Glomerular visceral epithelial cell (primary cell): ENCODE data around the gene SDHAF3.
"Not testable (repeated sequence)": the region's sequence is repeated elsewhere in the genome, so short reads cannot be mapped to it uniquely, and the experiment has no call there.

Source experiments
- DNase-seq: peaks from one replicate; pipeline ENCODE4 v3.0.0-alpha.2; 2016; ENCODE audit errors: extremely low spot score

SDHAF3 gene

DNA sequence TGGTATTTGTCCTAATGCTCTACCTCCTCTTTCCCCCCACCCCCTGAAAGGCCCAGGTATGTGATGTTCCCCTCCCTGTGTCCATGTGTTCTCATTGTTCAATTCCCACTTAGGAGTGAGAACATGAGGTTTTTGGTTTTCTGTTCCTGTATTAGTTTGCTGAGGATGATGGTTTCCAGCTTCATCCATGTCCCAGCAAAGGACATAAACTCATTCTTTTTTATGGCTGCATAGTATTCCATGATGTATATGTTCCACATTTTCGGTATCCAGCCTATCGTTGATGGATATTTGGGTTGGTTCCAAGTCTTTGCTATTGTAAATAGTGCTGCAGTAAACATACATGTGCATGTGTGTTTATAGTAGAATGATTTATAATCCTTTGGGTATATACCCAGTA, 5.6 kb downstream of the SDHAF3 start:
- not testable (repeated sequence) for DNase-seq

DNA sequence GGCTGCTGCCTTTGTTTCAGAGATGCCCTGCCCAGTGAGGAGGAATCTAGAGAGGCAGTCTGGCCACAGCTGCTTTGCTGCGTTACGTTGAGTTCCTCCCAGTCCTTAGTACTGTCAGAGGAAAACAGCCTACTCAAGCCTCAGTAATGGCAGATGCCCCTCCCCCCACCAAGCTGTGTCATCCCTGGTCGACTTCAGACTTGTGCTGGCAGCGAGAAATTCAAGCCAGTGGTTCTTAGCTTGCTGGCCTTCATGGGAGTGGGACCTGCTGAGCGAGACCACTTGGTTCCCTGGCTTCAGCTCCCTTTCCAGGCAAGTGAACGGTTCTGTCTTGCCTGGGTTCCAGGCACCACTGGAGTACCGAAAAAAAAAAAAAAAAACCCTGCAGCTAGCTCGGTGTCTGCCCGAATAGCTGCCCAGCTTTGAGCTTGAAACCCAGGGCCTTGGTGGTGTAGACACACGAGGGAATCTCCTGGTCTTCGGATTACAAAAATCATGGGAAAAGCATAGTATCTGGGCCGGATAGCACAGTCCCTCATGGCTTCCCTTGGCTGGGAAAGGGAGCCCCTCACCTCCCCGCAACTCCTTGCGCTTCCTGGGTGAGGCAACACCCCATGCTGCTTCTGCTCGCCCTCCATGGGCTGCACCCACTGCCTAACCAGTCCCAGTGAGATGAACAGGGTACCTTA, 9.1 kb downstream of the SDHAF3 start:
- DNase-seq, result no peak

DNA sequence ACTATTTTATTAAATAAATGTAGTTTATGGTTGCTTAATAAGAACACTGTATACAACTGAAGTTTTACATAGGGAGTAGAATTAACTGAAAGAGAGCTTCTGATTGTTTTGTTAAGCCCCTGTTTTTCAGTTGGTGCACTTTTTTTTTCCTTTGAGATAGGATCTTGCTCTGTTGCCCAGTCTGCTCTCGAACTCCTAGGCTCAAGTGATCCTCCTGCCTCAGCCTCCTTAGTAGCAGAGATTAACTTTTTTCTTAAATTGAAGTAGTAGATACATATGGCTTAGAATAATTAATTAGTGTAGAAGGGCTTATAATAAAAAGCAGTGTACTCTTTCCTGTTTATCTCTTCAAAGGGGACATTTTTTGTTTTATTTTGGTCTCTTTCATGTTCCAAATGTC, 11.2 kb downstream of the SDHAF3 start:
- DNase-seq, result no peak

DNA sequence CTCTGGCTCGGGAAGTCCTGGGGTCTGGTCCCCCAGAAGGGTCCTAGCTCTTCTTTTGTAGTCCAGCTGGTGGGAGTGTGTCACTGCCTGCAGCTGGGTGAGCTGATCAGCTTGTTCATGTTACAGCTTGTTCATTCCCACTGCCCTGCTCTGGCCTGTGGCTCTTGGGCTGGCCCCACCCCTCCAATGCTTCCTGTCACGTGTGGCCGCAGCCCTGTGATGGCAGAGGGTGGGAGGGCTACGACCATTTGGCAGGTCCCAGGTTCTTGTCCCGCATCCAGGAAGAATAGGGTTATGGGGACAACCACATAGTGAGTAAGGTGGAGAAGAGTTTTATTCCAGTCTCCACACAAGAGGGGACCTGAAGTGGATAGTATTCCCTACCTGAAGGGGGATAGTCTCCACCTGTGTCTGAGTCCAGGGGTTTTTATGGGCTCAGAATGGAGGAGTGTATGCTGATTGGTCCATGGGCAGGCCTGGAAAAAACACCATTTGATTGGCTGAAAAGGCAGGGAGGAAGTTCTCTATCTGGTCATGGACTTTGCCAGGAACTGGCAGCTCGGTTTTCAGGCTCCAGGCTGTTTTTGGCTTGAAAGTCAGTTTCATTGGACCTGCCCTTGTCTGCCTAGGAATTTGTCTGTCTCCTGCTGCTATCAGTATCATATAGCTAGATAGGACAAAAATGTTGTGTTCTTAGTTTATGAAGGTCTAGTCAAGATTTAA, 13.1 kb downstream of the SDHAF3 start:
- DNase-seq, result no peak

DNA sequence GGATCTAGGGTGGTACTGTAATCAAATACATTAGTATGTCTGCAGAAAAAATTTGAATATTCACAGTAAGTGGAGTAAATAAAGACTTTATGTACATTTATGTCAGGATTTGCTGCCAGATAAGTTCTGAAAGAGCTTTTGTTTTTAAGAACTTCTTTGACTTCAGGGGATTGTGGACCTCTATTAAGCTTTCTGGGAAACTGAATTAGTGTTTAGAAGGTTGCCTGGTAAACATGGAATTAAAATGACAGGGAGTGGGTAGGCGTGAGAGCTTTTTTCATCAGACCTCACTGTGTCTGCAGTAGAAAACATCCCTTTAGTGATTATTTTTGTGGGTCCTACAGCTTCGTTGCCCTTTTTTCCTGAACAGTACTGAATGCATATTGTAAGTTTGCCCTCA, 15.7 kb downstream of the SDHAF3 start:
- DNase-seq, result no peak

DNA sequence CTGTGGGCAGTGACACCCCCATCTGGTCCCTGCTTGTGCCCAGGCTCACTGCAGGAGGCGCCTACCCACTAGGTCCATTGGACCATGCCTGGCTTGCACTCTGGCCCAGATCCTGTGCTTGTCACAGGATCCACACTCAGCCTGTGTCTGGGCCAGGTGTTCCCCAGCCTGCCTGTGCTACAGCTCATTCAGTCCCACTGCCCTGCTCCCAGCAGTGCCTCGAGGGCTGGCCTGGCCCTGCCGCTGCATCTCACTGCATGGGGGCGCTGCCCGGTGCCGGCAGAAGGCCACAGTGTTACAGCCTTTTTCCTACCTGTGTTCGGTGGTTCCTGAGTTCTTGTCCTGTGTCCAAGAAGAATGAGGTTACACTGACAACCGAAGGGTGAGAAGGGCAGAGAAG, 21.3 kb downstream of the SDHAF3 start:
- no peak for DNase-seq

DNA sequence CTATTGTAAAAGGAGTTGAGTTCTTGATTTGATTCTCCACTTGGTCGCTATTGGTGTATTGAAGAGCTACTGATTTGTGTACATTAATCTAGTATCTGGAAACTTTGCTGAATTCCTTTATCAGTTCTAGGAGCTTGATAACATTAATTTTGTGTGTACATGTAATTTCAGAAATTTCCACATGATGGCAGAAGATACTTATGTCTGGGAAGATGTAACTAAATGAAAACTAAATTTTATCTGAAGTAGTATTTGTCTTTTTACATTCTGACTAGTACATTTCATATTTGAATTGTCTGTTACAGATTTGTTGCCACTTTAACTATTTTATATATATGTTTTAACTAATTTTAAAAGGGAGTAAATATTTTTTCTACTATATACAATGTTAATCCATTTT, 27.6 kb downstream of the SDHAF3 start:
- peak; percentile 15 for DNase-seq

DNA sequence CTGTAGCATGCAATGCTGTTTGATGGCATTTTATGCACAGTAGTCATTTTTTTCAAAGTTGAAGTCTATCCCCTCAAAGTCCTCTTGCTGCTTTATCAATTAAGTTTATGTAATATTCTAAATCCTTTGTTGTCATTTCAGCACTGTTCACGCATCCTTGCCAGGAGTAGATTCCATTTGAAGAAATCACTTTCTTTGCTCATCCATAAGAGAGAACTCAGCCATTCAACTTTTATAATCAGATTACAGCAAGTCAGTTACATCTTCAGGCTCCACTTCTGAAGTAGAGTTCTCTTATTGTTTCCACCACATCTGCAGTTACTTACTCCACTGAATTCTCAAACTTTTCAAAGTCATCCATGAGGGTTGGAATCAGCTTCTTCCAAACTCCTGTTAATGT, 32.3 kb downstream of the SDHAF3 start:
- DNase-seq, result no peak

DNA sequence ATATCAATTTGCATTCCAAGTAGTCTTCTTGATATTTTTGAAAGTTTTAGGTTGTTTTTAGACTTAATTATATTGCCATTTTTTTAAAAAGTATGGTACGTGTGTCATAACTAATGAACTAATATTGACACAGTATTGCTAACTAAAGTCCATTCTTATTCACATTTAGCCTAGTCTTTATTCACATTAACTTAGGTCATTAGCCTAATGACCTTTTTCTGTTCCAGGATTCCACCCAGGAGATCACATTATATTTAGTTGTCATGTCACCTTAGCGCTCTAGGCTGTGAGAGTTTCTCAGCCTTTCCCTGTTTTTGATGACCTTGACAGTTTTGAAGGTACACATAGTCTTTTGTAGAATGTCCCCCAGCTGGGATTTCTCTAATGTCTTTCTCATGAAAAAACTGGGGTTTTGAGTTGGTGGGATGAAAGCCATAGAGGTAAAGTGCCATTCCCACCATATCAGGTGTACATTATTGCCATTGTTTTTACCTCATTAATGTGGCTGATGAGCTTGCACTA, 38.5 kb downstream of the SDHAF3 start:
- DNase-seq, result no peak

DNA sequence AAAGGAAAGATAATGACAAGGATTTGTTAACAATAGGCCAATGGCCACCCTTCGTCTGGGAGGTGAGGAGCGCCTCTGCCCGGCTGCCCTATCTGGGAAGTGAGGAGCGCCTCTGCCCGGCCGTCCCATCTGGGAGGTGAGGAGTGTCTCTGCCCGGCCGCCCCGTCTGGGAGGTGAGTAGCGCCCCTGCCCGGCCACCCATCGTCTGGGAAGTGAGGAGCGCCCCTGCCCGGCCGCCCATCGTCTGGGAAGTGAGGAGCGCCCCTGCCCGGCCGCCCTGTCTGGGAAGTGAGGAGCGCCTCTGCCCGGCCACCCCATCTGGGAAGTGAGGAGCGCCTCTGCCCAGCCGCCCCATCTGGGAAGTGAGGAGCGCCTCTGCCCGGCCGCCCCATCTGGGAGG, 42.5 kb downstream of the SDHAF3 start:
- not testable (repeated sequence) for DNase-seq

DNA sequence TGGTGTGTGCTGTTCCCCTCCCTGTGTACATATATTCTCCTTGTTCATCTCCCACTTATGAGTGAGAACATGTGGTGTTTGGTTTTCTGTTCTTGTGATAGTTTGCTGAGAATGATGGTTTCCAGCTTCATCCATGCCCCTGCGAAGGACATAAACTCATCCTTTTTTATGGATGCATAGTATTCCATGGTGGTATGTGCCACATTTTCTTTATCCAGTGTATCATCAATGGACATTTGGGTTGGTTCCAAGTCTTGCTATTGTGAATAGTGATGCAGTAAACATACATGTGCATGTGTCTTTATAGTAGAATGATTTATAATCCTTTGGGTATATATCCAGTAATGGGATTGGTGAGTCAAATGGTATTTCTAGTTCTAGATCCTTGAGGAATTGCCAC, 44.1 kb downstream of the SDHAF3 start:
- not testable (repeated sequence) for DNase-seq

DNA sequence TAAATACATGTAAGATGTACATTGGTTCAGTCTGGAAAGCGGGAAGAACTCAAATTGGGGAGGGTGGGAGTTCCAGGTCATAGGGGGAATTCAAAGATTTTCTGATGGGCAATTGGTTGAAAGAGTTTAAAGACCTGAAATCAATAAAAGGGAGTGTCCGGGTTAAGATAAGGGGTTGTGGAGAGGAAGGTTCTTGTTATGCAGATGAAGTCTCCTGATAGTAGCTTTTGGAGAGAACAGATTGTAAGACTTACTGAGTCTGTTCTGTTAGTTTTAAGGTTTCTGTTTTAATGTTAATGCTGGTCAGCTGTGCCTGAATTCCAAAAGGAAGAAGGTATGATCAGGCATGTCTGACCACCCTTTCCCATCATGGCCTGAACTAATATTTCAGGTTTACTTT, 48.8 kb downstream of the SDHAF3 start:
- no peak for DNase-seq

DNA sequence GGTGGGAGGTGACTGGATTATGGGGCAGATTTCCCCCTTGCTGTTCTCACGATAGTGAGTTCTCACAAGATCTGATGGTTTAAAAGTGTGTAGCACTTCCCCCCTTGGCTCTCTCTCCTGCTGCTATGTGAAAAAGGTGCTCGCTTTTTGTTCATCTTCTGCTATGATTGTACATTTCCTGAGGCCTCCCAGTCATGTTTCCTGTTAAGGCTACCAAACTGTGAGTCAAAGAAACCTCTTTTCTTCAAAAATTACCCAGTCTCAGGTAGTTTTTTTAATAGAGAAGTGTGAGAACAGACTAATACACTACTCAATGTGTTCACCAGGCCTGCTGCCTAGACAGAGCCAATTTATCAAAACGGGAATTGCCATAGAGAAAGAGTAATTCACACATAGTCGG, 49.7 kb downstream of the SDHAF3 start:
- no peak for DNase-seq

DNA sequence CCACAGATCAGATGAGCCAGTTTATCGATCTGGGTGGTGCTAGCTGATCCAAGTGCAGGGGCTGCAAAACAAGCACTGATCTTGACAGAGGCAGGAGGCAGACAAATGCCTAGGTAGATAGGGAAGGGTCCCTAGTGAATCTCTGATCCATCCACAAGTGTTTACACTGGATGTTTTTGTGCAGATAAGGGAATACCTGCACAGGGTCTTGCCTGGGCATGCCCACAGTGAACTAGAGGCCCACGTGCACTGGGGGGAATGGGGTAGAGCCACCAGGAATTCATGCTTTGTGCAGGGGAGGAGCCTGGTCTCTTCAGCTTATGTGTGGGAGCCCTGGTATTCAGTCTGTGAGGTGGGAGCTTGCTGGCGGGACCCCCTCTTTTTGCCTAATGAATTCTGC, 50.3 kb downstream of the SDHAF3 start:
- DNase-seq, result no peak

DNA sequence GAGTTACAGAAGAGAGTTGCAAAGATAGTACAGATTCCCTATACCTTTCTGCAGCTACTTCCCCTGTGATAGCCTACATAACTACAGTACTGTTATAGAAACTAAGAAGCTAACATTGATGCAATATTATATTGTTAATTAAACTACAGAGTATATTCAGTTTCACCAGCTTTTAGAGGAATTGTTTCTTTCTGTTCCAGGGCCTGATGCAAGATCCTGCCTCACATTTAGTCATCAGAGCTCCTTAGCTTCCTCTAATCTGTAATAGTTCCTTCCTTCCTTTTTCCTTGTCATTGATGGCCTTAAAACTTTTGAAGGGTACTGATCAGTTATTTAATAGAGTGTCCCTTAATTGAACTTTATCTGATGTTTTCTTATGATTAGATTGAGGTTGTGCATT, 56.8 kb downstream of the SDHAF3 start:
- no peak for DNase-seq

DNA sequence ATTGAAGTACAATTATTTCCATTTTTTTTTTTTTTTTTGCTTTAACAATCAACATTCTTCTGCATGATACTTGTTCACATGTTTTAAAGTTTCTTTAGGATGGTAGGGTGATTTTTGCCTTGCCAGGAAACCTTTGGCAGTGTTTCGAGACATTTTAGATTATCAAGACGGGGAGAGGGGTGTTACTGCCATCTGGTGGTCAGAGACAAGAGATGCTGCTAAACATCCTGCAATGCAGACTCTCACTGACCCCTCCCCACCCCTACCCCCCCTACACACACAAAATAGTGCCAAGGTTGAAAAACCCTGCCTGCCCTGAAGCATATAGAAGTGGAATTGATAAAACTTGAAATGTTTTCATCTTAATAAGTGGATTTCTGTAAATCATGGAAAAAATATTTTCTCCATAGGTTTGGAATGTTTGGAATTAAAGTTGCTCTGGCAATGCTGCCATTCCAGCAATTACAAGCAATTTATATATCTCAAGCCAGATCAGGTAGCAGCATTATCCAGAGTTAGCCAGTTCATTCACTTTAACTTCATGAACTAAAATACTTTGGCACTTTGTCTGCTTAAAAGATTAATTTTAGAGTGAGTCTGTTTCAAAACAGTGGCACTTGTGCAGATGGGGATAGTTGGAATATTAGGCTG, 62.1 kb downstream of the SDHAF3 start:
- peak; percentile 52 for DNase-seq

DNA sequence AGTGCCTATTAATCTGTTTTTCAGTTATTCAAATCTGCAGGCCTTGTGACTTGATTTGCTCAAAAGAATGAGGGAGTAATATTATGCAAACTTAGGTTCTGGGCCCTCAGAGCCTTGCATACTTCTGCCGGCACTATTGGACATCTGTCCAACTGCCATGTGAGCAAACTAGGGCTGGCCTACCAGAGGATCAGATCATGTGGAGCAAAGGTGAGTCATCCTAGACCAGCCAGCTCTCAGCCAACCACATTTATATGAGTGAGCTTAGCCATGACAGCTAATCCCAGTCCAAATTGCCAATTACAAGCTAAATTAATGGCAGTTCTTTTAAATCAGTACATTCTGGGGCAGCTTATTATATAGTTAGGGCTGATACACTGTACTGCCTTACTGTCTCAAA, 69.6 kb downstream of the SDHAF3 start:
- DNase-seq, result peak; percentile 2

DNA sequence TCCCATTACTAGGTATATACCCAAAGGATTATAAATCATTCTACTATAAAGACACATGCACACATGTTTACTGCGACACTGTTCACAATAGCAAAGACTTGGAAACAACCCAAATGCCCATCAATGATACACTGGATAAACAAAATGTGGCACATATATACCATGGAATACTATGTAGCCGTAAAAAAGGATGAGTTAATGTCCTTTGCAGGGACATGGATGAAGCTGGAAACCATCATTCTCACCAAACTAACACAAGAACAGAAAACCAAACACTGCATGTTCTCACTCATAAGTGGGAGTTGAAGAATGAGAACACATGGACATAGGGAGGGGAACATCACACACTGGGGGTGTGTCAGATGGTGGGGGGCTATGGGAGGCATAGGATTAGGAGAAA, 78.7 kb downstream of the SDHAF3 start:
- not testable (repeated sequence) for DNase-seq

DNA sequence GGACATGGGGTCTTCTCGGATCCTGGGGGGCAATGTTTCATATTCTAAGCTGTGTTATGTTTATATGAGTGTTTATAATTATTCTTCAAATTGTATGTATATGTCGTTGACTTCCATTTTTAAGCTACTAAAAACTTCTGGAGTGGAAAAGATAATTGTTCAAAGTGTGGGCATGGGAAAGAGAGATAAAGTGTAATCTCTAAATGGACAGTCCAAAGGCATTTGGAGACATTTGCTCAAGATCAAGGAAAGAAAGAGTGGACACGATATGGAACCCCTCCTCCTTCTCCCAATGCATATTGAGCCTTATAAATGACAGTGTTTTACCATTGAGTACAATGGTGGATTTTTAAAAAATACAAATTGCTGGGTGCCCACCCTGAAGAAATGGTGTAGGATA, 81.1 kb downstream of the SDHAF3 start:
- no peak for DNase-seq

DNA sequence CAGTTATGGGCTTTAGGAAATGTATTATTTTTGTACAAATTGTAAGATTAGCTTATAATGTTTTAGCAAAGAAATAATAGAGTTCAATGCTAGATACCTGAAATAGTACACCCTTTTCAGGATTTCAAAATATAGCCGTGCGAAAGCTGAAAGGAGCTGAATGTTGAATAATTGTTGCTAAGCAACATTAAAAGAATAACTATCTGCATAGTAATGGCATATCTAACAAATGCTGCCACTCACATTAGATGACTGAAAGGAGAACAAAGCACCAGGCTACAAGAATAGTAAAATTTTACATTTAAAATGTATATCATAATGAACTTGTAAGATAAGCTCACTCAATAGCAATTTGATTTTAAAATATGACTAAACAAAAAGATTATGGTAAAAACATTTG, 82.5 kb downstream of the SDHAF3 start:
- no peak for DNase-seq

DNA sequence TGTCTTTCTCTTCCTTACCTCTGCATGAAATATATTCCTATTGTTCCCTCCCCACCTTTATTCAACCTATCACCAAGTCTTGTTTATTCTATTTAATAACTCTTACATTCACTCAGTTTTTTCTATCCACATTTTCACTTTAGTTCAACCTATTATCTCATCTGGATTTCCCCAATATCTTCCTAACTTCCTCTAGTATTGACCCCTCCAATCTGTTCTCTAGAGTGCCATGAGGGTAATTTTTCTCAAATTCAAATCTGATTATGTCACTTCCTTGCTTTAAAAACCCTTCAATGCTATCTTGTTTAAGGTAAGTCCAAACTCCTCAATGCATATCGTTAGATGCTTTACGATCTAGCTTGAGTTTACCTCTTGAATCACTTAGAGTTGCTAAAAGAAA, 86.5 kb downstream of the SDHAF3 start:
- no peak for DNase-seq

DNA sequence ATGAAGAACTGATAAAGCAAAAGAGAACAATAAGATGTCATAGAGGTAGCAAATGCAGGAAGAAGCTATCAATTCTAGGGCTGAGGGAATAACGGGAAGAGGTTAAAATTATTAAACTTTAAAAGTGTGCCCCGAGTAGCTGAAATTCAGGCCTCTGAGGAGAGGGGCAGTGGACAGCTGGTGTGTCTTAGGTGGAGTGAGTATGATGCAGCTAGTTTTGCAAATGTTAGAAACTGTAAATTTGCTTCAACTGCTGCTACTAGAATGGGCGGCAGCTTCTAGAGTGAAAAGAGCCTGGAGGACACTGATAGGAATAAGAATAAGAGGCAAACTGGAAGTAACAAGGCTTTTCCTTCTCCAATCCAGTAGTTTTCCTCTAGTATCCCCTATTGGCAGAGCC, 87.3 kb downstream of the SDHAF3 start:
- no peak for DNase-seq

DNA sequence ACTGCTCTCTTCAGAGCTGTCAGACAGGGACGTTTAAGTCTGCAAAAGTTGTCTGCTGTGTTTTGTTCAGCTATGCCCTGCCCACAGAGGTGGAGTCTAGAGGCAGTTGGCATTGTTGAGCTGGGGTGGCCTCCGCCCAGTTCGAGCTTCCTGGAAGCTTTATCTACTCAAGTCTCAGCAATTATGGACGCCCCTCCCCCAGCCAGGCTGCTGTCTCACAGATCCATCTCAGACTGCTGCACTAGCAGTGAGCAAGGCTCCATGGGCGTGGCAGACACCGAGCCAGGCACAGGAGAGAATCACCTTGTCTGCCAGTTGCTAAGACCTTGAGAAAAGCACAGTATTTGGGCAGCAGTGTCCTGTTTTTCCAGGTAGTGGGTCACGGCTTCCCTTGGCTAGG, 98.1 kb downstream of the SDHAF3 start:
- DNase-seq, result no peak
